HepG2 (cell line): ENCODE measurements around the gene SLC23A2. TPM values are rescaled to one million over a fixed set of nuclear protein-coding genes. Genes with fewer than 3 reads are reported as not detected.

Source experiments
- ARNT2 ChIP-seq: sonication (generic); formaldehyde crosslinking; IDR thresholded peaks from 2 replicates; pipeline ENCODE4 v1.8.0; 2022; ENCODE audit warnings: mild to moderate bottlenecking, low read depth, missing genetic modification reagents, moderate library complexity
- CEBPG ChIP-seq: IDR thresholded peaks from 2 replicates; pipeline ENCODE4 v1.6.1; 2016
- IKZF5 ChIP-seq: IDR thresholded peaks from 2 replicates; pipeline ENCODE4 v1.6.1; 2018; ENCODE audit warnings: missing genetic modification reagents, mild to moderate bottlenecking, missing compliant biosample characterization
- POLR2A ChIP-seq, 2 experiments: IDR thresholded peaks; 2 replicates each; pipeline ENCODE4 v1.6.1; 2011; ENCODE audit warnings: low read depth in 2 of 2, low read length in 2 of 2, mild to moderate bottlenecking in 1 of 2, moderate library complexity in 1 of 2; ENCODE audit not compliant: insufficient read depth in 1 of 2
- PPARG ChIP-seq: conservative IDR thresholded peaks from 2 replicates; pipeline ENCODE4 v1.6.1; 2016; ENCODE audit warnings: missing biosample characterization, missing genetic modification reagents
- RAD21 ChIP-seq: fragments of 450-650 bp; formaldehyde crosslinking; IDR thresholded peaks from 2 replicates; pipeline ENCODE4 v1.5.0; 2020; ENCODE audit warnings: mild to moderate bottlenecking
- RNF2 ChIP-seq: fragments of 450-650 bp; conservative IDR thresholded peaks from 2 replicates; pipeline ENCODE4 v1.6.1; 2016; ENCODE audit warnings: low read depth
- SP2 ChIP-seq: sonication (generic); formaldehyde crosslinking; IDR thresholded peaks from 2 replicates; pipeline ENCODE4 v1.5.1; 2020; ENCODE audit warnings: mild to moderate bottlenecking, missing genetic modification reagents
- TBL1XR1 ChIP-seq: fragments of 150-350 bp; IDR thresholded peaks from 2 replicates; pipeline ENCODE4 v1.6.1; 2014; ENCODE audit warnings: borderline replicate concordance, low read length; ENCODE audit not compliant: partially characterized antibody
- ZBED4 ChIP-seq: sonication (generic); formaldehyde crosslinking; IDR thresholded peaks from 2 replicates; pipeline ENCODE4 v1.4.0; 2020; ENCODE audit warnings: missing genetic modification reagents, borderline replicate concordance
- ZMYM3 ChIP-seq: sonication (generic); formaldehyde crosslinking; IDR thresholded peaks from 2 replicates; pipeline ENCODE4 v1.5.1; 2020; ENCODE audit warnings: mild to moderate bottlenecking, missing genetic modification reagents
- ZNF142 ChIP-seq: sonication (generic); formaldehyde crosslinking; IDR thresholded peaks from 2 replicates; pipeline ENCODE4 v1.4.0; 2020; ENCODE audit warnings: missing genetic modification reagents
- ZNF383 ChIP-seq: sonication (generic); formaldehyde crosslinking; IDR thresholded peaks from 2 replicates; pipeline ENCODE4 v1.4.0; 2020; ENCODE audit warnings: missing genetic modification reagents, mild to moderate bottlenecking, borderline replicate concordance
- ZNF770 ChIP-seq: sonication (generic); formaldehyde crosslinking; IDR thresholded peaks from 2 replicates; pipeline ENCODE4 v1.5.0; 2020; ENCODE audit warnings: mild to moderate bottlenecking, missing genetic modification reagents
- ZNF781 ChIP-seq: sonication (generic); formaldehyde crosslinking; IDR thresholded peaks from 2 replicates; pipeline ENCODE4 v1.5.1; 2020; ENCODE audit warnings: borderline replicate concordance, mild to moderate bottlenecking, missing genetic modification reagents; ENCODE audit errors: not compliant biosample characterization
- ZSCAN31 ChIP-seq: sonication (generic); formaldehyde crosslinking; IDR thresholded peaks from 2 replicates; pipeline ENCODE4 v1.5.0; 2020; ENCODE audit warnings: low read depth, mild to moderate bottlenecking, missing genetic modification reagents
- polyA plus RNA-seq, 8 experiments: library from polyadenylated mRNA; depleted of rRNA in 3 of 8; stranded (reverse) in 7 of 8; unstranded in 1 of 8; fragments of >200 nt; fragmentation: Illumina TruSeq in 4 of 8; extraction: Trizol in 4 of 8; gene quantifications; 2 replicates each; pipeline versions ENCODE4 v1.2.1 to v1.2.3, GENCODE V29; 2011 to 2016; ENCODE audit warnings: low read depth in 4 of 8, missing spikeins in 1 of 8, mixed read lengths in 1 of 8; ENCODE audit not compliant: insufficient read depth in 1 of 8
- total RNA-seq, 5 experiments: library from RNA; depleted of rRNA; stranded (reverse); fragments of >200 nt; fragmentation: Illumina TruSeq; extraction: Trizol; gene quantifications; 2 replicates each; pipeline ENCODE4 v1.2.3, GENCODE V29; 2016; ENCODE audit warnings: low read depth in 1 of 5

Gene SLC23A2
- total and polyA plus RNA-seq, 2 of the 13 experiments (the other 11 are each of a cell fraction or from before 2014, with no cell fraction given): 42.2 to 51.2 TPM

GRCh38 chr20:5030348-5031205 is 29.3 kb upstream of the SLC23A2 start (continued):
- TF ChIP-seq ZNF142: 0 out of 2 replicates have a peak, but pooled peaks have one; percentile 8
- TF ChIP-seq PPARG (CRISPR knock-in tag): no peak
- no peak for TF ChIP-seq IKZF5
- no peak for TF ChIP-seq ZSCAN31 (CRISPR knock-in tag)
- TF ChIP-seq ZNF781 (CRISPR knock-in tag): no peak
- TF ChIP-seq SP2 (CRISPR knock-in tag): no peak
- TF ChIP-seq RNF2: no peak
- TF ChIP-seq CEBPG (CRISPR knock-in tag): 0 out of 2 replicates have a peak, but pooled peaks have one; percentile 18
- no peak for TF ChIP-seq TBL1XR1
- TF ChIP-seq ZNF770: peak; percentile 97
- no peak for TF ChIP-seq RAD21 (CRISPR knock-in tag)
- 0 out of 2 replicates have a peak, but pooled peaks have one; percentile 40 for TF ChIP-seq ZMYM3 (CRISPR knock-in tag)
- TF ChIP-seq ZBED4 (CRISPR knock-in tag): no peak
- TF ChIP-seq ZNF383: no peak
- no peak for TF ChIP-seq ARNT2
- no peak for TF ChIP-seq POLR2A (IDR thresholded peaks at IDR 0.05; ENCODE audit: insufficient read depth in 1 of 2, low read depth in 2 of 2, low read length in 2 of 2)
